CD4-positive, alpha-beta T cell (primary cell): ENCODE measurements around the gene PCDHB5. TPM values are rescaled to one million over a fixed set of nuclear protein-coding genes. Genes with fewer than 3 reads are reported as not detected.
"Not testable (repeated sequence)": the region's sequence is repeated elsewhere in the genome, so short reads cannot be mapped to it uniquely, and the experiment has no call there.

Experiments
- ATAC-seq: fragments of 200-7000 bp; cut with Tn5 transposase; one replicate; pipeline ENCODE4 v1.10.0; 2022; ENCODE audit warnings: mild to moderate bottlenecking; ENCODE audit not compliant: poor library complexity
- CTCF ChIA-PET: fragments of 350-600 bp; sonication (Branson Sonifier 250); formaldehyde crosslinking; loops from one replicate; lab custom pipeline; 2021; ENCODE audit warnings: antibody characterized with exemption, inconsistent platforms; lab: Charles Lee
- POLR2A ChIA-PET: fragments of 350-600 bp; sonication (Branson Sonifier 250); formaldehyde crosslinking; loops from one replicate; lab custom pipeline; 2021; ENCODE audit warnings: antibody characterized with exemption, inconsistent platforms; lab: Charles Lee
- DNase-seq, 14 experiments: peaks; one replicate each; pipeline ENCODE4 v3.0.0-alpha.2; 2013 to 2020; ENCODE audit warnings: mixed read lengths in 2 of 14
- H3K27ac ChIP-seq, 2 donors: one replicate each; pipeline versions ENCODE4 v1.5.1 to v1.7.0; 2013; ENCODE audit warnings: low read length in 2 of 2, low read depth in 1 of 2, mild to moderate bottlenecking in 1 of 2
- H3K27me3 ChIP-seq, 2 experiments: 1 replicate in 1 of 2; 2 replicates in 1 of 2; pipeline versions ENCODE4 v1.6.1 to v1.7.0; 2013; ENCODE audit warnings: low read length in 2 of 2, control low read depth in 1 of 2, mild to moderate bottlenecking in 1 of 2, moderate library complexity in 1 of 2; ENCODE audit not compliant: insufficient read depth in 2 of 2, control insufficient read depth in 1 of 2
- H3K36me3 ChIP-seq: one replicate; pipeline ENCODE4 v1.6.1; 2013; ENCODE audit warnings: low read length, control low read depth; ENCODE audit not compliant: insufficient read depth
- H3K4me1 ChIP-seq: one replicate; pipeline ENCODE4 v1.6.1; 2013; ENCODE audit warnings: low read length, control low read depth; ENCODE audit not compliant: insufficient read depth
- H3K4me3 ChIP-seq: one replicate; pipeline ENCODE4 v1.5.1; 2013; ENCODE audit warnings: mild to moderate bottlenecking, low read length, moderate library complexity
- H3K9me3 ChIP-seq, 2 experiments: 1 replicate in 1 of 2; 2 replicates in 1 of 2; pipeline versions ENCODE4 v1.6.1 to v1.7.0; 2013; ENCODE audit warnings: low read length in 2 of 2, mild to moderate bottlenecking in 2 of 2, control low read depth in 1 of 2, moderate library complexity in 1 of 2; ENCODE audit not compliant: control insufficient read depth in 1 of 2, insufficient read depth in 1 of 2
- H3K27ac Mint-ChIP-seq: one replicate; pipeline ENCODE4 v1.8.0; 2020; ENCODE audit warnings: mixed read lengths
- H3K27me3 Mint-ChIP-seq: one replicate; pipeline ENCODE4 v1.8.0; 2021; ENCODE audit warnings: mixed read lengths
- H3K36me3 Mint-ChIP-seq: one replicate; pipeline ENCODE4 v1.8.0; 2021; ENCODE audit warnings: low read depth, mixed read lengths
- H3K4me1 Mint-ChIP-seq: one replicate; pipeline ENCODE4 v1.8.0; 2021; ENCODE audit warnings: low read depth, mixed read lengths
- H3K4me3 Mint-ChIP-seq: one replicate; pipeline ENCODE4 v1.8.0; 2020; ENCODE audit warnings: mild to moderate bottlenecking, mixed read lengths
- H3K9me3 Mint-ChIP-seq: one replicate; pipeline ENCODE4 v1.8.0; 2020; ENCODE audit warnings: mixed read lengths
- intact Hi-C, 2 experiments: fragments of 100-400 bp; cut with DNase I in 1 of 2; cut with micrococcal nuclease in 1 of 2; formaldehyde crosslinking; loops; one replicate each; pipeline versions ENCODE4 v1.15.1 to v1.9.0; 2023 to 2025; cut with DNase I, micrococcal nuclease
- total RNA-seq, 174 experiments: library from RNA in 2 of 174; stranded (reverse) in 2 of 174; gene quantifications; one replicate each; pipeline ENCODE4 v1.2.3 and lab custom pipeline; 2021 to 2026
- TF ChIP-seq, protein P1 (sequence below): fragments of 200-600 bp; IDR thresholded peaks from one replicate; pipeline ENCODE4 v1.8.0; 2022; ENCODE audit warnings: antibody characterized with exemption, mild to moderate bottlenecking

Gene PCDHB5
- total RNA-seq, 2 experiments from 2014 or later: 0.08 TPM; not detected in 1

DNA sequence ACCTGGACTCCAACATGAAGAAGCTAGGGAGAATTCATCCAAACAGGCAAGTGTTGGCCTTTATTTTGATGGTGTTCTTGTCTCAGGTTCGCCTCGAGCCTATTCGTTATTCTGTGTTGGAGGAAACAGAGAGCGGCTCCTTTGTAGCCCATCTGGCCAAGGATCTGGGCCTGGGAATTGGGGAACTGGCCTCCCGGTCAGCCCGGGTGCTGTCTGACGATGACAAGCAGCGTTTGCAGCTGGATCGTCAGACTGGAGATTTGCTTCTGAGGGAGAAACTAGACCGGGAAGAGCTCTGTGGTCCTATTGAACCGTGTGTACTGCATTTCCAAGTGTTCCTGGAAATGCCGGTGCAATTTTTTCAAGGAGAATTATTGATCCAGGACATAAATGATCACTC lies 13.0 kb upstream of the PCDHB5 start:
- H3K4me1 ChIP-seq: no peaks in the 10 kb centered on the region
- DNase-seq (no peak), ATAC-seq (no peak)
- CTCF ChIA-PET: no interaction called here
- Mint-ChIP-seq H3K27me3 (peaks cover 51% of the 10 kb centered on the region), H3K27ac (no peak overlapping the region), H3K4me3 (no peak overlapping the region), H3K4me1 (no peaks in the 10 kb centered on the region), H3K9me3 (peaks cover 6% of the 10 kb centered on the region), H3K36me3 (no peaks in the 10 kb centered on the region)
- TF ChIP-seq, protein P1, sequence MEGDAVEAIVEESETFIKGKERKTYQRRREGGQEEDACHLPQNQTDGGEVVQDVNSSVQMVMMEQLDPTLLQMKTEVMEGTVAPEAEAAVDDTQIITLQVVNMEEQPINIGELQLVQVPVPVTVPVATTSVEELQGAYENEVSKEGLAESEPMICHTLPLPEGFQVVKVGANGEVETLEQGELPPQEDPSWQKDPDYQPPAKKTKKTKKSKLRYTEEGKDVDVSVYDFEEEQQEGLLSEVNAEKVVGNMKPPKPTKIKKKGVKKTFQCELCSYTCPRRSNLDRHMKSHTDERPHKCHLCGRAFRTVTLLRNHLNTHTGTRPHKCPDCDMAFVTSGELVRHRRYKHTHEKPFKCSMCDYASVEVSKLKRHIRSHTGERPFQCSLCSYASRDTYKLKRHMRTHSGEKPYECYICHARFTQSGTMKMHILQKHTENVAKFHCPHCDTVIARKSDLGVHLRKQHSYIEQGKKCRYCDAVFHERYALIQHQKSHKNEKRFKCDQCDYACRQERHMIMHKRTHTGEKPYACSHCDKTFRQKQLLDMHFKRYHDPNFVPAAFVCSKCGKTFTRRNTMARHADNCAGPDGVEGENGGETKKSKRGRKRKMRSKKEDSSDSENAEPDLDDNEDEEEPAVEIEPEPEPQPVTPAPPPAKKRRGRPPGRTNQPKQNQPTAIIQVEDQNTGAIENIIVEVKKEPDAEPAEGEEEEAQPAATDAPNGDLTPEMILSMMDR: no peak
- H3K4me3 ChIP-seq: no peak overlapping the region
- H3K27ac ChIP-seq: no peak overlapping the region
- intact Hi-C loops: no loop called here
- POLR2A ChIA-PET: no interaction called here
- H3K27me3 ChIP-seq: peaks cover 11 to 28% of the 10 kb centered on the region in 2 experiments
- H3K9me3 ChIP-seq: peaks cover 12 to 17% of the 10 kb centered on the region in 2 experiments
- H3K36me3 ChIP-seq: no peaks in the 10 kb centered on the region

DNA sequence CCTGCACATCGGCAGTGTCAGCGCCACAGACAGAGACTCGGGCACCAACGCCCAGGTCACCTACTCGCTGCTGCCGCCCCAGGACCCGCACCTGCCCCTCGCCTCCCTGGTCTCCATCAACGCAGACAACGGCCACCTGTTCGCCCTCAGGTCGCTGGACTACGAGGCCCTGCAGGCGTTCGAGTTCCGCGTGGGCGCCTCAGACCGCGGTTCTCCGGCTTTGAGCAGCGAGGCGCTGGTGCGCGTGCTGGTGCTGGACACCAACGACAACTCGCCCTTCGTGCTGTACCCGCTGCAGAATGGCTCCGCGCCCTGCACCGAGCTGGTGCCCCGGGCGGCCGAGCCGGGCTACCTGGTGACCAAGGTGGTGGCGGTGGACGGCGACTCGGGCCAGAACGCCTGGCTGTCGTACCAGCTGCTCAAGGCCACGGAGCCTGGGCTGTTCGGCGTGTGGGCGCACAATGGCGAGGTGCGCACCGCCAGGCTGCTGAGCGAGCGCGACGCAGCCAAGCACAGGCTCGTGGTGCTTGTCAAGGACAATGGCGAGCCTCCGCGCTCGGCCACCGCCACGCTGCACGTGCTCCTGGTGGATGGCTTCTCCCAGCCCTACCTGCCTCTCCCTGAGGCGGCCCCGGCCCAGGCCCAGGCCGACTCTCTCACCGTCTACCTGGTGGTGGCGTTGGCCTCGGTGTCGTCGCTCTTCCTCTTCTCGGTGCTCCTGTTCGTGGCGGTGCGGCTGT lies 11.4 kb upstream of the PCDHB5 start:
- H3K27ac ChIP-seq, DNase-seq, H3K4me1 Mint-ChIP-seq, H3K9me3 Mint-ChIP-seq, POLR2A ChIA-PET, H3K4me1 ChIP-seq, ATAC-seq, CTCF ChIA-PET, H3K36me3 Mint-ChIP-seq, intact Hi-C loops, H3K4me3 Mint-ChIP-seq, H3K27ac Mint-ChIP-seq, H3K36me3 ChIP-seq, H3K4me3 ChIP-seq: not testable (repeated sequence)
- H3K27me3 Mint-ChIP-seq: peaks cover 57% of the 10 kb centered on the region
- peaks cover 15 to 28% of the 10 kb centered on the region in 2 experiments for H3K27me3 ChIP-seq
- H3K9me3 ChIP-seq: peaks cover 12 to 13% of the 10 kb centered on the region in 2 experiments

DNA sequence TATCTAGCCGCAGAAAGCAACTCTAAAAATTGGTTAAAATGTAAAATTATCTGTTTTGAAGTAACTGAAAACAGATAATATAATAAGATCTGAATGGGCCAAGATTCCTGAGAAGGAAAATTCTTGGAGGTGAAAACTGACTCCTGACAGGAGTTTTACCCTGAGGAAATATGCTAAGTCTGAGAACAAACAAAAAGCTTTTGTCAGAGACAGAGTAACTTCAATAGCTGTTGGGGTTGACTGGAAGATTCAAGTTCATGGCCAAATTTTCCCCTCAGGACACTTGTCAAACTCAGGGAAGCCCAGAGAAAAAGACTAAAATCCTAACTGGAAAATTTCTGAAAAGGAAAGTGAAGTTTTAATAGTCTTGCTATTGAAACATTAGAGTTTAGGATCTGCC lies 7.7 kb upstream of the PCDHB5 start:
- ChIA-PET CTCF (no interaction called here), POLR2A (no interaction called here)
- Histone ChIP-seq H3K36me3 (no peaks in the 10 kb centered on the region), H3K9me3 (peaks cover 7 to 9% of the 10 kb centered on the region in 2 experiments), H3K27me3 (peaks cover 7 to 19% of the 10 kb centered on the region in 2 experiments), H3K4me1 (no peaks in the 10 kb centered on the region), H3K4me3 (no peak overlapping the region), H3K27ac (no peak overlapping the region)
- DNase-seq (no peak), ATAC-seq (no peak)
- TF ChIP-seq, protein P1: no peak
- no peaks in the 10 kb centered on the region for H3K36me3 Mint-ChIP-seq
- no peak overlapping the region for H3K27ac Mint-ChIP-seq
- H3K9me3 Mint-ChIP-seq: peaks cover 6% of the 10 kb centered on the region
- H3K27me3 Mint-ChIP-seq: peaks cover 42% of the 10 kb centered on the region
- intact Hi-C loops: no loop called here
- H3K4me3 Mint-ChIP-seq: no peak overlapping the region
- H3K4me1 Mint-ChIP-seq: no peaks in the 10 kb centered on the region
